Suprapubic skin (tissue), 3 donors: ENCODE measurements around the gene NGLY1.

Experiments
- POLR2A ChIP-seq, 2 donors: fragments of 450-650 bp; IDR thresholded peaks; one replicate each; pipeline ENCODE4 v1.6.1; 2017; ENCODE audit warnings: antibody characterized with exemption in 2 of 2, mild to moderate bottlenecking in 2 of 2, moderate library complexity in 2 of 2
- TF ChIP-seq, protein P1 (sequence below), 2 donors: fragments of 200-600 bp in 1 of 2; fragments of 450-650 bp in 1 of 2; sonication (generic) in 1 of 2; IDR thresholded peaks; one replicate each; pipeline ENCODE4 v1.5.1; 2016 to 2019; ENCODE audit warnings: antibody characterized with exemption in 2 of 2, mild to moderate bottlenecking in 1 of 2, moderate library complexity in 1 of 2

- TF ChIP-seq, protein P1, sequence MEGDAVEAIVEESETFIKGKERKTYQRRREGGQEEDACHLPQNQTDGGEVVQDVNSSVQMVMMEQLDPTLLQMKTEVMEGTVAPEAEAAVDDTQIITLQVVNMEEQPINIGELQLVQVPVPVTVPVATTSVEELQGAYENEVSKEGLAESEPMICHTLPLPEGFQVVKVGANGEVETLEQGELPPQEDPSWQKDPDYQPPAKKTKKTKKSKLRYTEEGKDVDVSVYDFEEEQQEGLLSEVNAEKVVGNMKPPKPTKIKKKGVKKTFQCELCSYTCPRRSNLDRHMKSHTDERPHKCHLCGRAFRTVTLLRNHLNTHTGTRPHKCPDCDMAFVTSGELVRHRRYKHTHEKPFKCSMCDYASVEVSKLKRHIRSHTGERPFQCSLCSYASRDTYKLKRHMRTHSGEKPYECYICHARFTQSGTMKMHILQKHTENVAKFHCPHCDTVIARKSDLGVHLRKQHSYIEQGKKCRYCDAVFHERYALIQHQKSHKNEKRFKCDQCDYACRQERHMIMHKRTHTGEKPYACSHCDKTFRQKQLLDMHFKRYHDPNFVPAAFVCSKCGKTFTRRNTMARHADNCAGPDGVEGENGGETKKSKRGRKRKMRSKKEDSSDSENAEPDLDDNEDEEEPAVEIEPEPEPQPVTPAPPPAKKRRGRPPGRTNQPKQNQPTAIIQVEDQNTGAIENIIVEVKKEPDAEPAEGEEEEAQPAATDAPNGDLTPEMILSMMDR (IDR thresholded peaks at IDR 0.05), result peak in 1 of 2 donors; percentile 57
- TF ChIP-seq POLR2A (IDR thresholded peaks at IDR 0.05), result peak in 1 of 2 donors; percentile 75
These were observed at the start of gene NGLY1 for GRCh38 chr3:25782938-25783660.
